Right ventricle myocardium inferior (tissue), 1 donor: ENCODE measurements around the gene ADAM17. TPM values are rescaled to one million over a fixed set of nuclear protein-coding genes. Genes with fewer than 3 reads are reported as not detected.
"Not testable (repeated sequence)": the region's sequence is repeated elsewhere in the genome, so short reads cannot be mapped to it uniquely, and the experiment has no call there.

Source experiments
- ATAC-seq: fragments of 200-7000 bp; cut with Tn5 transposase; one replicate; pipeline ENCODE4 v1.9.1; 2020; ENCODE audit warnings: mild to moderate bottlenecking, moderate library complexity
- DNase-seq: peaks from one replicate; pipeline ENCODE4 v3.0.0; 2021; ENCODE audit errors: missing footprints
- intact Hi-C: fragments of 100-400 bp; cut with DNase I; formaldehyde crosslinking; loops from one replicate; pipeline ENCODE4 v1.11.0; 2022
- long read RNA-seq: library from polyadenylated mRNA; unstranded; transcript quantifications from one replicate; pipeline ENCODE4 v2.0.0, GENCODE V29; 2021
- total RNA-seq: library from RNA; stranded (reverse); fragmentation: NEBNext Ultra II Directional; extraction: Animal tissue kit (Norgen Biotek cat#: 25700); gene quantifications from one replicate; pipeline ENCODE4 v1.2.1, GENCODE V29; 2021
- donor health status: DM: no; HTN: yes; CAD: no; lungs with severe emphysema.

The ADAM17 gene
- total RNA-seq: 13.5 TPM
- long read RNA-seq, full-length matches to known transcripts: 6 of 6 reads
- long read RNA-seq, partial matches to known transcripts: 0 of 6 reads
- long read RNA-seq, other reads (novel, unspliced or antisense): 0 of 6 reads

GRCh38 chr2:9555297-9556120 lies at the start of gene ADAM17:
TSS of gene ADAM17 (minus strand) at chr2:9555830. CDS start at chr2:9555605, 225 bp downstream.
- peak; percentile 98 for ATAC-seq
- DNase-seq: peak; percentile 100
- intact Hi-C loops: loop anchor here (2.0 to 10.0 kb wide), 4 partner anchors 47 to 489 kb away; partner anchors contain the start of genes KLF11 and YWHAQ

- intact Hi-C loops: loop anchor here (5.0 kb wide), 1 partner anchor 45 kb away; the partner anchor contains the start of gene ADAM17
- DNase-seq: no peak
- ATAC-seq: no peak
Measured at GRCh38 chr2:9602412-9602811, 46.8 kb upstream of the ADAM17 start.

GRCh38 chr2:9601397-9601796 lies 45.8 kb upstream of the ADAM17 start:
- no peak for DNase-seq
- intact Hi-C loops: loop anchor here (5.0 kb wide), 1 partner anchor 44 kb away; the partner anchor contains the start of gene ADAM17
- no peak for ATAC-seq

GRCh38 chr2:9599430-9599829 lies 43.8 kb upstream of the ADAM17 start:
- ATAC-seq: no peak
- intact Hi-C loops: no loop called here
- DNase-seq: no peak

GRCh38 chr2:9596621-9597311 lies 41.1 kb upstream of the ADAM17 start:
- no peak for DNase-seq
- intact Hi-C loops: no loop called here
- ATAC-seq: no peak

GRCh38 chr2:9595746-9596145 lies 40.1 kb upstream of the ADAM17 start:
- no peak for ATAC-seq
- intact Hi-C loops: no loop called here
- DNase-seq: no peak

- ATAC-seq, DNase-seq, intact Hi-C loops: not testable (repeated sequence)
Measured at GRCh38 chr2:9595256-9595655, 39.6 kb upstream of the ADAM17 start.

- DNase-seq (no peak), ATAC-seq (peak; percentile 92)
- intact Hi-C loops: no loop called here
Measured at GRCh38 chr2:9594366-9595054, 38.9 kb upstream of the ADAM17 start.

GRCh38 chr2:9593925-9594324 lies 38.3 kb upstream of the ADAM17 start:
- intact Hi-C loops: no loop called here
- ATAC-seq (peak; percentile 48), DNase-seq (no peak)

- ATAC-seq: no peak
- no peak for DNase-seq
- intact Hi-C loops: no loop called here
Measured at GRCh38 chr2:9592699-9593098, 37.1 kb upstream of the ADAM17 start.

- no peak for ATAC-seq
- intact Hi-C loops: no loop called here
- no peak for DNase-seq
Measured at GRCh38 chr2:9590641-9591040, 35.0 kb upstream of the ADAM17 start.

- DNase-seq (no peak), ATAC-seq (no peak)
- intact Hi-C loops: no loop called here
Measured at GRCh38 chr2:9586465-9586864, 30.8 kb upstream of the ADAM17 start.

GRCh38 chr2:9585486-9585885 lies 29.9 kb upstream of the ADAM17 start:
- no peak for DNase-seq
- no peak for ATAC-seq
- intact Hi-C loops: no loop called here

GRCh38 chr2:9584902-9585301 lies 29.3 kb upstream of the ADAM17 start:
- intact Hi-C loops, DNase-seq: not testable (repeated sequence)

GRCh38 chr2:9582624-9583023 lies 27.0 kb upstream of the ADAM17 start:
- intact Hi-C loops: no loop called here
- ATAC-seq: no peak
- DNase-seq: no peak

More at GRCh38 chr2:9584902-9585301, 29.3 kb upstream of the ADAM17 start:
- ATAC-seq: not testable (repeated sequence)

- intact Hi-C loops: no loop called here
- ATAC-seq: peak; percentile 66
- DNase-seq: no peak
Measured at GRCh38 chr2:9578467-9579235, 23.0 kb upstream of the ADAM17 start.

- no peak for ATAC-seq
- intact Hi-C loops: no loop called here
- DNase-seq: no peak
Measured at GRCh38 chr2:9574331-9574730, 18.7 kb upstream of the ADAM17 start.

GRCh38 chr2:9573840-9574239 lies 18.2 kb upstream of the ADAM17 start:
- no peak for ATAC-seq
- intact Hi-C loops: no loop called here
- DNase-seq: no peak
